Measurements from ENCODE around the gene KSR2. TPM values are rescaled to one million over a fixed set of nuclear protein-coding genes. Genes with fewer than 3 reads are reported as not detected.

KSR2 gene
- total RNA-seq, 2 donors from 2014 or later, result 1.1 to 2.0 TPM

DNA sequence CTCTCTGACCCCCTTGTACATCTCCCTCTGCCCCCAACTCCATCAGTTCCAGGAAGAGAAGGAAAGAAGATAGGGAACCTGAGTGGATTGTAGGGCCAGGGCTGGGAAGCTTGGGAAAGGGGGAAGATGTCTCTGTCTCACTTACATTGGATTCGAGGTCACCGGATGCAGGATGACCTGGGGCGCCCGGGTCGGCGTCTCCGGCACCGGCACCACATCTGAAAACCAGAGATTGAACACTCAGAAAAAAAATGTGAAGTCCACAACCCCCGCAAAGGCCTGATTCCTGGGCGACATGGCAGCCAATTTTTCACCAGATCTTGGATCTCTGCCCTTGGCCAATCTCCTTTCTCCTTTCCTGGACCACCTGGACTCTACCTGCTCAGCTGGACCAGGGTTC lies 438.0 kb downstream of the KSR2 start:
- Histone ChIP-seq H3K27me3 (ENCODE audit: control insufficient read depth, insufficient read depth, low read length, poor library complexity, severe bottlenecking) (no peaks in the 10 kb centered on the region), H3K36me3 (ENCODE audit: control insufficient read depth, insufficient read depth, low read length) (no peaks in the 10 kb centered on the region), H3K9ac (ENCODE audit: extremely low read depth, low read length, poor library complexity, severe bottlenecking) (no peak overlapping the region), H3K4me3 (ENCODE audit: low read length) (no peak overlapping the region), H3K27ac (ENCODE audit: low read depth, low read length) (no peak overlapping the region), H3K4me1 (ENCODE audit: control insufficient read depth, insufficient read depth, low read length) (no peaks in the 10 kb centered on the region), H3K9me3 (ENCODE audit: control insufficient read depth, low read length) (no peaks in the 10 kb centered on the region)
- peaks cover 12% of the 10 kb centered on the region for H3K27me3 Mint-ChIP-seq (ENCODE audit: insufficient read depth)
- H3K4me1 Mint-ChIP-seq, result no peaks in the 10 kb centered on the region
- no peak overlapping the region for H3K4me3 Mint-ChIP-seq
- H3K27ac Mint-ChIP-seq, result no peak overlapping the region
- no peak for TF ChIP-seq CTCF (conservative IDR thresholded peaks at IDR 0.05)
- WGBS, 2 experiments (ENCODE audit: insufficient coverage in 1 of 2, insufficient read length in 1 of 2), result 93 to 96% methylated on average over 10 of the region's 10 CpGs
- DNase-seq, result peak; percentile 21
- H3K36me3 Mint-ChIP-seq (ENCODE audit: low read depth), result no peaks in the 10 kb centered on the region
- peaks cover 2% of the 10 kb centered on the region for H3K9me3 Mint-ChIP-seq

DNA sequence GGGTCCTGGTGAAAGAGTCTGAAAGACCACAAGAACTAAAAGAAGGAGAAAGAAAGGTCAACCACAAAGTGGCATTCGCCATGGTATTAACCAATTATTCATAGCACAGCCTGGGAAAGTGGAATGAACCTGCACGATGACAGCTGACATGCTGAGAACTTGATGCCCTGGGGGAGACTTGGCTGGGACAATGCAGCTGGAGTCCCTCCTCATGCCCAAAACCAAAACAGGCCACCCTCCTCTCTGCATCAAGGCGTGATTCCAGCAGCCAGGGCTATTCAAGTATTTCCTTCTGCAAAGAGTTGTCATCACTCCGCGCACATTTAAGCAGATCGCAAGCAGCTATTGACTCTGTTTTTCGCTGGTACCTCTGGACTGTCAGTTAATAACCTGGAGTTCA lies 440.3 kb downstream of the KSR2 start:
- Mint-ChIP-seq H3K27me3 (ENCODE audit: insufficient read depth) (peaks cover 12% of the 10 kb centered on the region), H3K36me3 (ENCODE audit: low read depth) (no peaks in the 10 kb centered on the region), H3K27ac (no peak overlapping the region), H3K9me3 (peaks cover 2% of the 10 kb centered on the region), H3K4me1 (no peaks in the 10 kb centered on the region), H3K4me3 (no peak overlapping the region)
- Histone ChIP-seq H3K9me3 (ENCODE audit: control insufficient read depth, low read length) (no peaks in the 10 kb centered on the region), H3K4me1 (ENCODE audit: control insufficient read depth, insufficient read depth, low read length) (no peaks in the 10 kb centered on the region), H3K9ac (ENCODE audit: extremely low read depth, low read length, poor library complexity, severe bottlenecking) (no peak overlapping the region), H3K27ac (ENCODE audit: low read depth, low read length) (no peak overlapping the region), H3K4me3 (ENCODE audit: low read length) (no peak overlapping the region), H3K27me3 (ENCODE audit: control insufficient read depth, insufficient read depth, low read length, poor library complexity, severe bottlenecking) (no peaks in the 10 kb centered on the region), H3K36me3 (ENCODE audit: control insufficient read depth, insufficient read depth, low read length) (no peaks in the 10 kb centered on the region)
- WGBS, 2 experiments (ENCODE audit: insufficient coverage in 1 of 2, insufficient read length in 1 of 2), result 88 to 91% methylated on average over 6 to 7 of the region's 7 CpGs
- TF ChIP-seq CTCF (conservative IDR thresholded peaks at IDR 0.05), result no peak
- peak; percentile 37 for DNase-seq

DNA sequence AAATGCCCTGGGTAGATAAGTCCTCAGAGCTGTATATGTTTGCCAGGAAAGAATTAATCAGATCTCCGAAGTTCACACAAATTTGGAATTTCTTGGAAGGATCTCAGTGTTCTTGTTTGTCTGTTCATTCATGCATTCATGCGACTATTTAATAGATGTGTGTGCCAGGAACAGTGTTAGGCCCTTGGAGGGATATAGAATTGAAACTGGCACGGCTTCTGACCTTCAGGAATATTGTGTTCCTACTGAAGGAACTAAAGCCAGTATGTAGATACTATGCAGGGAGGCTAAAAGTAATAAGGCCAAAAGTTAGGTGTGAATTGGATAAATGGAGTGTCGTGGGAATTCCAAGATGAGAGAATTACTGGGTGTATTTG lies 441.3 kb downstream of the KSR2 start:
- peaks cover 2% of the 10 kb centered on the region for H3K9me3 Mint-ChIP-seq
- H3K36me3 ChIP-seq (ENCODE audit: control insufficient read depth, insufficient read depth, low read length), result no peaks in the 10 kb centered on the region
- H3K27me3 ChIP-seq (ENCODE audit: control insufficient read depth, insufficient read depth, low read length, poor library complexity, severe bottlenecking), result no peaks in the 10 kb centered on the region
- no peak overlapping the region for H3K4me3 ChIP-seq (ENCODE audit: low read length)
- no peaks in the 10 kb centered on the region for H3K36me3 Mint-ChIP-seq (ENCODE audit: low read depth)
- no peak overlapping the region for H3K4me3 Mint-ChIP-seq
- TF ChIP-seq CTCF (conservative IDR thresholded peaks at IDR 0.05), result no peak
- 85 to 98% methylated on average over 4 of the region's 4 CpGs for WGBS, 2 experiments (ENCODE audit: insufficient coverage in 1 of 2, insufficient read length in 1 of 2)
- H3K9me3 ChIP-seq (ENCODE audit: control insufficient read depth, low read length), result no peaks in the 10 kb centered on the region
- H3K27me3 Mint-ChIP-seq (ENCODE audit: insufficient read depth), result peaks cover 12% of the 10 kb centered on the region
- H3K4me1 Mint-ChIP-seq, result no peaks in the 10 kb centered on the region
- no peak overlapping the region for H3K27ac ChIP-seq (ENCODE audit: low read depth, low read length)
- no peak for DNase-seq
- no peaks in the 10 kb centered on the region for H3K4me1 ChIP-seq (ENCODE audit: control insufficient read depth, insufficient read depth, low read length)
- no peak overlapping the region for H3K27ac Mint-ChIP-seq
- no peak overlapping the region for H3K9ac ChIP-seq (ENCODE audit: extremely low read depth, low read length, poor library complexity, severe bottlenecking)

All from endodermal cell (in vitro differentiated cells).